Activated T-cell treated with anti-CD3 and anti-CD28 coated beads for 24 hours (primary cell): ENCODE measurements around the gene ABHD14A.
A peak's percentile ranks its signal among the peaks of the same experiment; 100 is the strongest.

ENCODE experiments used
- DNase-seq: peaks from one replicate; pipeline ENCODE4 v3.0.0-alpha.2; 2020; ENCODE audit warnings: low read depth

Gene ABHD14A

DNA sequence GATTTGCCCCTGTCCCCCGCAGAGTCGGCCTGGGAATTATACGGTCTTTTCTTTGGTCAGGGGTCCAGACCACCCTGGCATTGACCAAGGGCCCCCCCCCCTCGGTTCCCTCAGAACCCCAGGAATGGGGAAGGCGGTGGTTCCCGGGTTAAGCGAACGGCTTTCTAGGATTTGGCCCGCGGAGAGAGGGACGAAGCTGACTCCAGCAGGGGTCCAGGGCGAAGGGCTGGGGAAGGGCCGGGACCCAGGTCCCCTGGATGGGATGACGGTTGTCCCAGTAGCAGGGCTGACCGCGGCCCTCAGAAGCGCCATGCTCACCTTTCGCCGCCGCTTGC lies 33.4 kb upstream of the ABHD14A start:
- DNase-seq = no peak

DNA sequence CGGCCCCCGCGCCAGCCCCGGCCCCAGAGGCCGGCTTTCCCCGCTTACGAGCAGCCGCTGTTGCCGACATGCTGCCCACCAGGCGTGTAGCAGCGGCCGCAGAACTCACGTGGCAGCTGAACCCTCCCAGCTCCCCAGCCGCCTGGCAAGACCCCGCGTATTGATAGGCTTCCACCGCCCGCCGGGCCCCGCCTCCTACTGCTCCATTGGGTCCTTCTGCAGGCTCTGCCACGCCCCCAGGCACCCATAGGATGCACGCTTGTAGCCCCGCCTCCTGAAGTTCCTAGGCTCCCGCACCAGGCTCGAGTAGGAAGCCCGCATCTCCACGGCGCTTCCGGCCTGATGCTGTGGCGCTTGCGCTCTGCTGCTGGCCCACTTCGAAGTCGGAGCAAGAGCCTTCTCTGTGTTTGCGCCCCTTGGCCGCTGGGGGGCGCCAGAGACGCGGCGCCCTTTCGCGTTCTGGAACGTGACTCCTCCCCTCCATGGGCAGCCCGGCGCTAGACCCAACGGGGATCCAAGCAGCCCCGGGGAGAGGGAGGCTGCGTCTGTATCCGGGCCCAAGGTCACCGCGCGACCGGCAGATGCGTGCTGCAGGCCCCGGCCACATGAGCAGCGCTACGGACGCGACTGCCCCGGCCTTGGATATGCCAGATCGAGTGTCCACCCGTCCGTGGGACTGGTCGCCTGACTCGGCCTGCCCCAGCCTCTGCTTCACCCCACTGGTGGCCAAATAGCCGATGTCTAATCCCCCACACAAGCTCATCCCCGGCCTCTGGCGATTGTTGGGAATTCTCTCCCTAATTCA lies 32.9 kb upstream of the ABHD14A start, which contains the start of the genes PARP3 and RRP9:
TSS of gene PARP3 (plus strand) at position 566 of the 805 bp plus-strand sequence. CDS start 993 bp downstream, outside the sequence.
TSS of gene RRP9 (minus strand) at position 107 of the 805 bp plus-strand sequence. CDS start at position 70, 37 bp downstream.
- peak; percentile 99 for DNase-seq

DNA sequence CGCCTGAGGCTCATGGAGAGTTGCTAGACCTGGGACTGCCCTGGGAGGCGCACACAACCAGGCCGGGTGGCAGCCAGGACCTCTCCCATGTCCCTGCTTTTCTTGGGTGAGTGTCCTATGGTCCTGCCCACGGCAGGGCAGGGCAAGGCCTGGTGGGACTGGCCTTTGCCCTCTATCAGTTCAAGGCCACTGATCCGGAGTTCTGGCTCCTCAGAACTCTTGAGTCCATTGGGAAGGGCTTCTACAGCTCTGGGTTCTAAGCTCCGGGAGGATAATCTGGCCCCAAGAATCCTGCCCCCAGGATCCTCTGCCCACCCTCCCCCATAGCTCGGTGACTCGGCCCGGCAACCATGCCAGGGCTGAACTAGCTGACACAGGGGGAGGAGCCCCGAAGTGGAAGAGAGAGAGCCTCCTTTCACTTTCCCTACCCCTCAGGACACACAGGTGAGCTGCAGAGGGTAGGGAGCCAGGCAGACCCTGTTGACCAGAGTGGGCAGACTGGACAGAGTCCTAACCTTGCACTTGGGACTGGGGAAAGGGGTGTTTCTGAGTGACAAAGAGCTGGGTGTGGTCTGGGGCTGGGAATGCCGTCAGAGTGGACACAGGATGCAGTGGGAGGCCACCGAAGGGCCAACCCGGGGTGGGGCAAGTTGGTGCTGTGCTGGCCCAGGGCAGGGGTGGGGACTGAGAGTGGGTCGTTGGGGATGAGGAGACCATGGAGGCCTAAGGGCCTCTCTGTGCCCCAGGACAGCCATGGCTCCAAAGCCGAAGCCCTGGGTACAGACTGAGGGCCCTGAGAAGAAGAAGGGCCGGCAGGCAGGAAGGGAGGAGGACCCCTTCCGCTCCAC lies 32.0 kb upstream of the ABHD14A start:
- DNase-seq = peak; percentile 56

DNA sequence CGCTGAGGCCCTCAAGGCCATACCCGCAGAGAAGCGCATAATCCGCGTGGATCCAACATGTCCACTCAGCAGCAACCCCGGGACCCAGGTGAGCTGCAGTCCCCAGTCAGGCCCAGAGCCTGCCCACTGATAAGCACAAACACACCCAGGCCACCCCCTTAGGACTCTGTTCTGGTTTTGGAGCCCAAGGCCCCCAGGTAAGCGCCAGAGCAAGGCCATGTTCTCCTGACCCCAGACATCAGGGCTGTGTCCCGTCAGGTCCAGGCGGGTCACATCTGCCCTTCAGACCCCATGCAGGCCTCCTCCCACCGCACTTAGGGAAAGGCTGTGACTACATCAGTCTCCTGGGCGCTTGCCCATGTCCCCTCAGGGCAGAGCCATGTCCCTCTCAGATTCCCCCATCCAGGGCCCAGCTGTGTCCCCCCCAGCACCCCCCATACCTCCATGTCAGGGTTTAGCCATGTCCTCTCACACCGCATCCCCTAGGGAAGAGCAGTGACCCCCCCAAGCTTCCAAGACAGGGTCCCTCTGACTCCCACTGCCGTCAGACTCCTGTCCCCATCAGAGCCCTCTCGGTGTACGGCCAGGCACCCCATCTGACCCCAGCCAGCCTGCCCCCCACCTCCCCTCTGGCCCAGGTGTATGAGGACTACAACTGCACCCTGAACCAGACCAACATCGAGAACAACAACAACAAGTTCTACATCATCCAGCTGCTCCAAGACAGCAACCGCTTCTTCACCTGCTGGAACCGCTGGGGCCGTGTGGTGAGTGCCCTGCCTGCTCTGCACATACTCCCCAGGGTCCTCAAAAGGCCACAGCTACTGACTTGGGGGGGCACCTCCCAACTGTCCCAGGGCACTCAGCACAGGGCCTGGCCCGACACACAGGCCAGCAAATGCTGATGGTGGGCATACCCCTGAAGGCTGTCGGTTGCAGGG lies 31.1 kb upstream of the ABHD14A start:
- DNase-seq = no peak

DNA sequence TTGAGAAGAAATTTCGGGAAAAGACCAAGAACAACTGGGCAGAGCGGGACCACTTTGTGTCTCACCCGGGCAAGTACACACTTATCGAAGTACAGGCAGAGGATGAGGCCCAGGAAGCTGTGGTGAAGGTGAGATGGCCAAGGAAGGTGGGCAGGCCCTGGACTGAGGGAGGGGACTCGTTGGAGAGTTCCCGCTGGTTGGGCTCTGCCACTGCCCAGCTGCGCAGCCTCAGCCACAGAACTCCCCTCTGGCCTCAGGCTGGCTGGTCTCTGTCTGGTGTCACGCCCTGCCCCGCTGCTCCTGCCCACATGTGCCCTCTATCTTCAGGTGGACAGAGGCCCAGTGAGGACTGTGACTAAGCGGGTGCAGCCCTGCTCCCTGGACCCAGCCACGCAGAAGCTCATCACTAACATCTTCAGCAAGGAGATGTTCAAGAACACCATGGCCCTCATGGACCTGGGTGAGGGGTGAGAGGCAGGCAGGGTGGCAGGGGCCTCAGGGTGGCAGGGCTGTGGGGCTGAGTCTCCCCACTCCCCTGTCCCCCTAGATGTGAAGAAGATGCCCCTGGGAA lies 30.3 kb upstream of the ABHD14A start:
- no peak for DNase-seq

DNA sequence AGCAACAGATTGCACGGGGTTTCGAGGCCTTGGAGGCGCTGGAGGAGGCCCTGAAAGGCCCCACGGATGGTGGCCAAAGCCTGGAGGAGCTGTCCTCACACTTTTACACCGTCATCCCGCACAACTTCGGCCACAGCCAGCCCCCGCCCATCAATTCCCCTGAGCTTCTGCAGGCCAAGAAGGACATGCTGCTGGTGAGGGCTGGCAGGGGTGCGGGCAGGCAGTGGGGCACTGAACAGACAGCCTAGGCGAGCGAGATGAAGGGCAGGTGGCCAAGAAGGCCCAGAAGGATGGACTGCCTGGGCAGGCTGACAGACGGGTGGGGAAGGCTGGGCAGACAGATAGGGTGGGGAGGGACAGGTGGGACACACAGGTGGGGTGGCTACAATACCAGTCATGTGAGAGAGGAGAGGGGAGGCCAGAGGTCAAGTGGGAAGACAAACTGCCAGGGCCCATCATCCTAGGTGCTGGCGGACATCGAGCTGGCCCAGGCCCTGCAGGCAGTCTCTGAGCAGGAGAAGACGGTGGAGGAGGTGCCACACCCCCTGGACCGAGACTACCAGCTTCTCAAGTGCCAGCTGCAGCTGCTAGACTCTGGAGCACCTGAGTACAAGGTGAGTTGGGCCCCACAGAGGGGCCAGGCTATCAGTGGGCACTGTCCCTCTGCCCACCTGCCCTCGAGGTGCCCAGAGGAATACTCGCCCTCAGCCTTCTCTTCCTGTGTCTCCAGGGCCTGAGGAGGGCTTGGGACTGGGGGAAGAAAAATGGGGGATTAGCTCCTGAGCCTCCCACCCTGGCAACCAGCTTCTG lies 29.6 kb upstream of the ABHD14A start:
- DNase-seq = no peak

DNA sequence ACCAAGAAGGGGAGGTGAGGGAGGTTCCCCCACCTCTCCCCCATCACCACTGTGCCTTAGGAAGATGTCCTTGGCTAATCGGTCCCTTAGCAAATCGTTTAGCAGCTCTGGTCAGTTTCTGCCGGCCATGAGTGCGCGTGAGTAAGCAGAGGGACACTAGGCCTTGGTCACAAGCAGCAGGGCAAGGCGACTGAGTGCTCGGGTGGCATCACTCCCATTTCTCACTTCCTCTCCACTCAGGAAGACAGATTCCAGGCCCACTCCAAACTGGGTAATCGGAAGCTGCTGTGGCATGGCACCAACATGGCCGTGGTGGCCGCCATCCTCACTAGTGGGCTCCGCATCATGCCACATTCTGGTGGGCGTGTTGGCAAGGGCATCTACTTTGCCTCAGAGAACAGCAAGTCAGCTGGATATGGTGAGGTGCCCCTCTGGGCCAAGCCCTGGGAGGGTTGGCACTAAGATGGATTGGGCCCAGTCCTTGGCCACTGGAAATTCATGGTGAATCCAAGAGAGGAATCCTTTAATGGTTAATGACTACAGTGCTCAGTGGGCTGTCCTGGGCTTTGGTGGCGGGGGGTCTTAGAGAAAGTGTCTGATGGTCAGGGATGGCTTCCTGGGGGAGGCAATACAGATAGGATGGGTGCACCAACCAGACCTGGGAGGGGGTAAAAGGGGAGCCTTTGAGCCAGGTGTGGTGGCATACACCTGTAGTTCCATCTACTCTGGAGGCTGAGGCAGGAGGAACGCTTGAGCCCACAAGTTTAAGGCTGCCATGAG lies 28.7 kb upstream of the ABHD14A start:
- no peak for DNase-seq

DNA sequence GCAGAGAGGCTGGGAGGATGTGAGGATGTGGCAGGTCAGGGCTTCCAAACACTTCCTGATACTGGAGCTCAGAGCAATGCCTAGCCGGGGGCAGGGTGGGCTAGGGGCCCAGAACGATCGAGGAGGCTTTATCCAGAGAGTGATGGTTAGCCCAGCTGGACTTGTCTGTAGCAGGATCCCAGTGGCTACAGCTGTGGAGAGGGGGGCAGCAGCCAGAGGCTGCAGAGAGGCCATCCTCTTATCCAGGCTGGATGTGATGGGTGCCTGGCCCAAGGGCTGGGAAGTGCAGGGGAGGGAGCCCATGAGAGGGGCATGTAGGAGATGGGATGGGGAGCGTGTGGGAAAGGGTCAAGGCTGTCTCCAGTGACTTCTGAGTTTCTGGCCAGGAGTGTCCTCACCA lies 28.1 kb upstream of the ABHD14A start:
- DNase-seq = no peak

DNA sequence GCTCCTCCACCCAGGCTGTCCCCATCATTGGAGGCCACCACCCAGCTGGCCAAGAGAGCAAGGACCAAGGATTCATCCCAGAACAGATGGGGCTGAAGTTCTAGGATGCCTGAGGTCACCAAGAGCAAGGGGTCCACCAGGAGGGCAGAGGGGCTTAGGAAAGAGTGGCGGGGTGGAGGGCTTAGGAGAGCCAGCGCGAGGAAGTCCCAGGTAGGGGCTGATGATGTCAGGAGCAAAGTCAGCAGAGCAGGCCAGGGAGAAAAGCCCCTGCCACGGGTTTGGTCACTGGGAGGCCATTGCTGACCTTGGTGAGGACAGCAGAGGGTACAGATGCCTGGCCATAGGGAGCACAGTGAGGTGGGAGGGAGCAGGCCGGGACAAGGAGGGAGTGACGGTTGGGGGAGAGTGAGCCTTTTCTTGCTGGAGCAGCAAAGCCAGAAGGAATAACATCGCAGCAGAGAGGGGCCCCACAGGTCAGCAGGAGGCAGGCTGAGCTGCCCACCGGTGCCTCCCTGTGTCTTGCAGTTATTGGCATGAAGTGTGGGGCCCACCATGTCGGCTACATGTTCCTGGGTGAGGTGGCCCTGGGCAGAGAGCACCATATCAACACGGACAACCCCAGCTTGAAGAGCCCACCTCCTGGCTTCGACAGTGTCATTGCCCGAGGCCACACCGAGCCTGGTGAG lies 27.5 kb upstream of the ABHD14A start:
- DNase-seq = no peak

DNA sequence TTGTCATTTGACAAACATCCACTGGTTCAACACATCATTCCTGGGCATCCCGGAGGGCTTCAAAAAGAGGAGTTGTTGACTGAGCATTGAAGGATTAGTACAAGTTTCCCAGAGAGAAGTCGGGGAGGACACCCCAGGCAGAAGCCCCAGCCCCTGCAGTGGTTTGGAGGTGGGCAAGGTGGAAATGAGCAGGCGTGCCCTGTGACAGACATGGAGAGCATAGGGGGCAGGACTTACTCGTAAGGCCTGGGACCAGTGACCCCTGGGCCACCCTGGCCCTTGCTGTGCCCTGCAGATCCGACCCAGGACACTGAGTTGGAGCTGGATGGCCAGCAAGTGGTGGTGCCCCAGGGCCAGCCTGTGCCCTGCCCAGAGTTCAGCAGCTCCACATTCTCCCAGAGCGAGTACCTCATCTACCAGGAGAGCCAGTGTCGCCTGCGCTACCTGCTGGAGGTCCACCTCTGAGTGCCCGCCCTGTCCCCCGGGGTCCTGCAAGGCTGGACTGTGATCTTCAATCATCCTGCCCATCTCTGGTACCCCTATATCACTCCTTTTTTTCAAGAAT lies 26.8 kb upstream of the ABHD14A start:
- no peak for DNase-seq

DNA sequence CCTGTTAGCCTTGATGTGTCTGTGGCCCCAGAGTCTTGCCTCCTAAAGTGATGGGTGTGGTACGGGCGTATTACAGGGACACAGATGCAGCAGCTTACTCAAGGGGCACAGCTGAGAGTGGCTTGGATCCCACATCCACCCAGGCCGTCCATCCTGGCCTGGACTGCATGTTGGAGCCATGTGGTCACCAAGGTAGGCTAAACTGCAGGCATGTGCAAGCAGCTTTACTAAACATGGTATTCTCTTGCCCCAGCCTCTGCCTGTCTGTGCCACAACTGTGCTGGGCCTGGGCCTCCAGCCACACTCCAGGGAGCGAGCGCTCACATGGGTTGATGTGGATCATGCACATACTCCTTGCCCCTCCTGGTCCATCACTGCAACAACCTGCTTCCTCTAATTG lies 25.7 kb upstream of the ABHD14A start:
- DNase-seq = no peak

DNA sequence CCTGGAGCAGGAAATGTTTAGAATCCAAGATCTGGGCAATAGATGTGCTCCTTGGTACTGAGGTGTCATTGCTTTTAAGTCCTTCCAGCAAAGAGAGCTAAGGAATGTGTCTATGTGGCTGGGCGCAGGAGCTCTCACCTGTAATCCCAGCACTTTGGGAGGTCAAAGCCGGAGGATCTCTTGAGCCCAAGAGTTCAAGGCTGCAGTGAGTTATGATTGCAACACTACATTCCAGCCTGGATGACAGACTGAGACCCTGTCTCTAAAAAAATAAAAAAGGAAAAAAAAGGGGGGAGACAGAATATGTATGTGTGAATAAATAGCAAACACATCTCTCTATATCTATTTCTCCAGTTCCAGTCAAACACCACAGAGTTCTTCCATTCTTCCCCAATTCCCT lies 24.0 kb upstream of the ABHD14A start:
- DNase-seq = no peak

DNA sequence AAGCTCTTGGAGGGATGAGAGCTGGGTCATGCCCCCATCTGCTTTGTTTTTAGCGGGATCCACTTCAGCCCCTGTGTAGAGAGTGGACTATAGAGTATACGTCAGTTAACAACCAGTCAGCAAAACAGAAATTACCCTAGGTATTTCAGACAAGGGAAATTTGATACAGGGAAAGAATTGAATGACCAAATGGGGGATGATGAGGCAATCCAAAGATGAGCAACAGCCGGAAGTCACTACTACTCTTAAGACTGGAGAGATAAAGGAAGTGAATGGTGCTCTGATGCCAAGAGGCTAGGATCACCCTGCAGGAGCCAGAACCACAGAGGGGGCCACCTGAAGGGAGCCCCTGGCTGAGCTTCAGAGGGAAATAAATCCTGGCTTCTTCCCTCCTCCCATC lies 21.4 kb upstream of the ABHD14A start:
- DNase-seq = no peak

DNA sequence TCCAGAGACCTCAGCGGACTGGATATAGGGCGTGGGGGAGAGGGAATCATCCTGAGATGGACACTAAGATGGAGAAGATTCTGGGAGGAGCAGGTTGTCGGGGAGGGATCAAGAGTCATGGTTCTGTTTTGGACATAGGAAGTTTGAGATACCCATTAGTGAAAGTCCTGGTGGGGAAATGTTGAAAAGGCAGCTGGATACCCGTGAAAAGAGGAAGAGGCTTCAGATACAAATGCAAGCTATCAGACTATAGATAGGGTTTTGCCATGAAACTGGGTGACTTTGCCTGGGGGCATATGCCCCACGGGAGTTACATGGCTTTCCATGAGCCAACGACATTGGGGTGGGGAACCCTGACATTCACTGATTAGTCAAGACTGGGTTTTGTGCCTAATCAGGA lies 20.8 kb upstream of the ABHD14A start:
- no peak for DNase-seq

DNA sequence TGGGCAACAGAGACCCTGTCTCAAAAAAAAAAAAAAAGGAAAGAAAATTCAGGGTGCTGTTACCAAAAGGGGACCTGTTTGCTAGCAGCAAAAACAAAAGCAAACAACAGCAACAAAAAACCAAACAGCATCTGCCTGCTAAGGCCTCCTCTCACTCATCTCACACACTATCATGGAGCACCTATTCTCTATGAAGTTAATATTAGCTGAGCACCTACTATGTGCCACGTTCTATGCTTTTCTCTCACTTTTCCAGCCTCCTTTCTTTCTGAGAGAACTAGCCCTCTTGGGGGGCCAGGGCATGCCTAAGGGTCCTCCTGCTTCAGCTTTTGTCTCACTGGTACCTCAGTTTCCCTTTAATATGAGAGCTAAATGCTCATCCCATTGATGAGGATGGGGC lies 20.2 kb upstream of the ABHD14A start:
- no peak for DNase-seq

DNA sequence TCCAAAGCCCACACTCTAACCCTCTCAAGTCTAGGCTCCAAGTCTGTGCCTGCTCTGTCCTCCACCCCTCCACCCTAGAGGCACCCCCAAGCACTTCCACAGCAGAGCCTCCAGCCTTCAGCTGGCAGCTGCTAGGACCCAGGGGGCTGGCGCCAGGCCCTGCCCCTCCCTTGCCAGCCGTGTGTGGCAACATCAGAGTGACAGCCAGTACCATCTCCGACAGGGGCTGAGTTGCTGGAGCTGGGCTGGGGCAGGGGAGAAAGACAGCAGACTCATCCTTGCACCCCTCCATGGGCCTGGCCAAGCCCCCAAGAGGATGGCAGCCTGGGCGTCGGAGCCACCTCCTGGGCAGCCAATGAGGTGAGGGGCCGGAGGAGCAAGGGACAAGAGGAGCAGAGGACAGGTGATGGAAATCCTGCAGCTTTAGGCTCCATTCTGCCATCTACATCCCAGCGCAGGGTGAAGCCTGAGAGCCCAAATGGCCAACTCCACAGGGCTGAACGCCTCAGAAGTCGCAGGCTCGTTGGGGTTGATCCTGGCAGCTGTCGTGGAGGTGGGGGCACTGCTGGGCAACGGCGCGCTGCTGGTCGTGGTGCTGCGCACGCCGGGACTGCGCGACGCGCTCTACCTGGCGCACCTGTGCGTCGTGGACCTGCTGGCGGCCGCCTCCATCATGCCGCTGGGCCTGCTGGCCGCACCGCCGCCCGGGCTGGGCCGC lies 19.5 kb upstream of the ABHD14A start, which contains the start of gene GPR62:
TSS of gene GPR62 (plus strand) at position 207 of the 718 bp plus-strand sequence. CDS start at position 479, 272 bp downstream.
- DNase-seq = no peak

DNA sequence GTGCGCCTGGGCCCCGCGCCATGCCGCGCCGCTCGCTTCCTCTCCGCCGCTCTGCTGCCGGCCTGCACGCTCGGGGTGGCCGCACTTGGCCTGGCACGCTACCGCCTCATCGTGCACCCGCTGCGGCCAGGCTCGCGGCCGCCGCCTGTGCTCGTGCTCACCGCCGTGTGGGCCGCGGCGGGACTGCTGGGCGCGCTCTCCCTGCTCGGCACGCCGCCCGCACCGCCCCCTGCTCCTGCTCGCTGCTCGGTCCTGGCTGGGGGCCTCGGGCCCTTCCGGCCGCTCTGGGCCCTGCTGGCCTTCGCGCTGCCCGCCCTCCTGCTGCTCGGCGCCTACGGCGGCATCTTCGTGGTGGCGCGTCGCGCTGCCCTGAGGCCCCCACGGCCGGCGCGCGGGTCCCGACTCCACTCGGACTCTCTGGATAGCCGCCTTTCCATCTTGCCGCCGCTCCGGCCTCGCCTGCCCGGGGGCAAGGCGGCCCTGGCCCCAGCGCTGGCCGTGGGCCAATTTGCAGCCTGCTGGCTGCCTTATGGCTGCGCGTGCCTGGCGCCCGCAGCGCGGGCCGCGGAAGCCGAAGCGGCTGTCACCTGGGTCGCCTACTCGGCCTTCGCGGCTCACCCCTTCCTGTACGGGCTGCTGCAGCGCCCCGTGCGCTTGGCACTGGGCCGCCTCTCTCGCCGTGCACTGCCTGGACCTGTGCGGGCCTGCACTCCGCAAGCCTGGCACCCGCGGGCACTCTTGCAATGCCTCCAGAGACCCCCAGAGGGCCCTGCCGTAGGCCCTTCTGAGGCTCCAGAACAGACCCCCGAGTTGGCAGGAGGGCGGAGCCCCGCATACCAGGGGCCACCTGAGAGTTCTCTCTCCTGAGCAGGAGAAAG lies 18.7 kb upstream of the ABHD14A start:
- DNase-seq = peak; percentile 30
